ENCODE results near the gene CD47.

Gene CD47

DNA sequence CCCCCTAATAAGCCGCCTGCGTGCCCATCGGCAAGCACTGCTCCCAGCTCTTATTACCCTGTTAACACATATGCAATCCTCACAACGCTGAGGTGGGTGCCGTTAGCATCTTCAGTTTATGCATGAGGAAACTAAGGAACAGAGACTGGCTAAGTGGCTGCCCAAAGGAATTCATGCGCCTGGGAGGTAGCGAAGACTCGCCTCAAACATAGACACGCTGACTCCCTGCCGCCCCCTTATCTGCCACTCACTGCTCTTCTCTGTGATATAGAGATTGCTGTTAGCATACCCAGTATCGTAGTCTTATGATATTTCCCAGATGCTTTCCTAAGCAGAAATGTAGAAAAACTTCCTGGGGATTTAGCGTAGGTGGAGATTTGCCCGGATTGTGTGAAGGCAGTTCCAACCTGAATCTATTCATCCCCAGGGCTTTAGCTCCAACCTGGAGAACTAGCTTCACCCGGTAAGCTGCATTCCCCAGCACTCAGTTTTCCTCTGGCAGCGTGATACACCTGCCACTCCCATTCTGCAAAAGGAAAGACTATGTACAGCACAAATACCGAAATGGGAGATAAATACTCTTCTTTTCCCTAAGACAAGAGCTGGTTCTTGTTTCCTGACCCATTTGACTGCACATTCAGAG is 23.7 kb upstream of the CD47 start:
- no peak for DNase-seq

DNA sequence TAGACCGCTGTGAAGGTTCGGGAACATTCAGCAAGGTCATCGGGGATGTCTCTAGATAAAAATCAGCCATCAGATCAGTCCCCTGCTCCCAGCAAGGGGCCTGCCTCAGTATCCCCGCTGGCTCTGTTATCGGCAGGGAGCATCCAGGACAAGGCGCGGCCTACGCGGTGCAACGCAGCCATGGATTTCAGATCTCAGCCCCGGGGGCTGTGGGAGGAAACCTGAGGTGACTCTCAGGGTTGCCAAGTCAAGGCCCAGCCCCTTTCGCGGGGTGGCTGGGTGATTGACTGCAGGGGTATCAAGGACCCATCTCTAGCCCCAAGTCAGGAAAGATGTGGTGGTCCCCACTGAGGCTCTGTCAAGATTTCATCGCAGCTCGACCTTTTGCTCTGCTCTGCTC is 23.1 kb upstream of the CD47 start:
- DNase-seq: no peak

DNA sequence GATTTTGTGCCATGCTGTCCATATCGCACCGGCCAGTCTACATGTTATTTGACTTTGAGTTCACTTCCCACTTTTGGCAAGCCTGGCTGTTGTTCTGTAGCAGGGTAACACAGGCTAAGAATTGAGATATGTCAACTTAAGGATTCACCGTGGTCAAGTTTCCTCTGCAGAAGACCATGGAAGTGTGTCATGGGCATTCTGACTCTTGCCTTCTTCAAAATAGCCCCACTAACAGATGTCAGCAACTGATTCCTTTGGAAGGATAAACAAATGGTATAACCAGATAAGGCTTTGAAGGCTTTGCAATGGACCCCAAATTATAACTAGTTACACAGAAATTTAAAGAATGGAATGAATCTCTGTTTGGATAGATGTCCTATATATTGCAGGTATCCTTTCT is 20.1 kb upstream of the CD47 start:
- no peak for DNase-seq

DNA sequence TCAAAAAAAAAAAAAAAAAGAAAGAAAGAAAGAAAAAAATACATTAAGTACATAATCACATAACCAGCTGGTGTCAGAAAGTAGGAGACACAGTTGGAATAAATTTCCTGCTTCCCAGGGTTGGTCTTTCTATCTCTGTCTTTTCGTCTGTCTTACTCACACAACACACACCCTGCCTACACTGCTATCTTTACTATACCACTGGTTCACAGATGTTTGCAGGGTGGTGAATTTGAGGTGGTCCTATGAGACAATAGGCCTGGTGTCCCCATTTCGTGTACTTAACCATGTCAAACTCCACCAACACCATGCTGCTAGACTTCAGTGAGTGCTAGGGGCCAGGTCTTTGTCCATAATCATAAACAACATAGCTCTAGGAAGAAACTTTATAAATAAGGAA is 17.6 kb upstream of the CD47 start:
- no peak for DNase-seq

DNA sequence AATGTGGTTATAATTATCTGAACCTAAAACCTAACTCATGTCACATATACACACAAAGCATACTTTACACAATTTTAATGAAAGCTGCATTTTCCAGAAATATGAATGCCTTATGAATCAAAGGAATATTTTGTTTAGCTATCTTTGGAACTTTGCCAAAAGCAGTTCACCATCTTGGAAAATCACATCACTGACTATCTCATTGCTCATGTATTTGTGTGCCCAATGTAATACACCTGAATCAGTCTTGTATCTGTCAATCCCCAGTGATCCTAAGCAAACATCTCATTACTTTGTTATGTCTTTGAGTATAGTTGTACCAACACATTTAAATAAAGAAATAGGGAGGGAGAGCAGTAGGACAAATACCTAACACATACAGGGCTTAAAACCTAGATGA is 15.6 kb upstream of the CD47 start:
- DNase-seq: no peak

DNA sequence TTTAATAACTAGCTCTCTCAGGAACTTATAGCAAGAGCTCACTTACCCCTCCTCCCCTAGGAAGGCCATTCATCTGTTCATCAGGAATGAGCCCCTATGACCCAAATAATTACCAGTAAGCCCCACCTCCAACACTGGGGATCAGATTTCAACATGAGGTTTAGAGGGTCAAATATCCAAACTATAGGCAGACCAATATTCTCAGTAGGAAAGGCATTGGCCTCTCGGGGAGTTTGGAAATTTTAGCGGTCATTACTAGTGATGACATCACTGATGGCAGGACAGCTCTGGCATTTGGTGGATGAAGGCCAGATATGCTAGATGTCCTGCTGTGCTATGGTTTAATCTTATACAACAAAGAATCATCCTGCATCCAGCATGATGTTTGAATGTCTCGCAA is 15.2 kb upstream of the CD47 start:
- no peak for DNase-seq

DNA sequence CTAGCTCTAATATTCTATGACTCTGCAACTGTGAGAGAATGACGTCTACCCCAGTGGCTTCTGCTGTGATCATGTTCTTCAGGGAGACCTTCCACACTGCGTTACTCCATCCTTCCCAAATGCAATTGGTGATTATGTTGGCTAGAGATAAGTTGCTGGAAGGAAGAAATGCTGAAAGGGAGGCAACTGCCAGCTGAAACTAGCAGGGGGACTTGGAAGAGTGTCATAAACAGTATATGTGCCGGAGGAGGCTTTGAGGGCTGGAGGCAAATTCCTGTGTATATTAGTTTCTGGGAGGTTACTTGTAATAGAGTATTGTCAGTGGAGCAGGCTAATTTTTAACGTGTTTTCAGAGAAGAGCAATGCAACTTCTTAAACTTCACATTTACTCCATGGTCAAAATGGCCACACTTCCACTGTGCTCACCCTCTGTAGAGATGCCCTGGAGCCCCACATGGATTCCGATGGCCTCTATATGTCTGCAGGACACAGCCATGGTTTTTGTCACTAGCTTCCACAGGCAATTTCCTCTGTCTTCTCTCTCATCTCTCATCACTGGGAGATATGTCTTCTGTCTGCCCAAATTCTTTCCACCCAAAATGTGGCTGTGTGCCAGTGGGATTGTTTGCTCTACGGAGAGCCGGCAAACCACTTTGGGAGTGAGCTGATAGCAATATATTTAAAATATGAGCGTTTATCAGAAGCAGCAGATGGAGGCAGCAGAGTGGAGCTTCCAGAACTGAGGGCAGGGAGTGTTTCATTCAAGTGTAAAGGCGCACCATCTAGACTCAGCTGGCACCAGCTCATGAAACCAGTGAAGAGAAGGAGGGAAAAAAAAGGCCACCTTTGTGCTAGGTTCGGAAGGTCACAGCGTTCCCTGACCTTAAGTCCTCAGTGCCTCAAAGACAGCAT is 13.3 kb upstream of the CD47 start:
- no peak for DNase-seq

DNA sequence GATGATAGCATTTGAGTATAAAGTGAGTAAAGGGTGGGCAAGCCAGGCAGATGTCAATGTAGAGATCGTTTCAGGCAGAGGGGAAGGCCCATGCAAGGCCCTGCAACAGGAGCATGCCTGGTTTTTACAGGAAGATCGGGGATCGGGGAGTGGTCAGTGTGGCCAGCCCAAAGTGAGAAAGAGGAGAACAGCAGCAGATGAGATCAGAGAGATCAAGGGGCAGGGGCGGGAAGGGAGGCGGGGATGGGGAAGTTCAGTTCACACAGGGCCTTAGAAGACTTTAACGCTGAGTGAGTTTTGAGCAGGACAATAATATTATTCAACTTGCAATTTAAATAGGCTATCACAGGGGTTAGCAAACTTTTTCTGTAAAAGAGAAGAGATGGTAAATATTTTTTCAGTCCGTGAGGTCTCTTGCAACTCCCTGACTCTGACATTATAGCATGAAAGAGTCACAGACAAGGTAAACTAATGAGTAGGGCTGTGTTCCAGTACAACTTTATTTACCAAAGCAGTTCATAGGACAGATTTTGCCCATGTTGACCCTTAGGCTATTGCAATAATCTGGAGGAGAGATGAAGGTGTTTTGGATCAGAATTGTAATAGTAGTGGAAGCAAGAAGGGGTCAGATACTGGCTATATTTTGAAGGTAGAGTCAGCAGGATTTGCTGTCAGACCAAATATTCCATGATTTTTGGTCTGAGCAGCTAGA is 12.4 kb upstream of the CD47 start:
- peak; percentile 40 to 50 for DNase-seq

DNA sequence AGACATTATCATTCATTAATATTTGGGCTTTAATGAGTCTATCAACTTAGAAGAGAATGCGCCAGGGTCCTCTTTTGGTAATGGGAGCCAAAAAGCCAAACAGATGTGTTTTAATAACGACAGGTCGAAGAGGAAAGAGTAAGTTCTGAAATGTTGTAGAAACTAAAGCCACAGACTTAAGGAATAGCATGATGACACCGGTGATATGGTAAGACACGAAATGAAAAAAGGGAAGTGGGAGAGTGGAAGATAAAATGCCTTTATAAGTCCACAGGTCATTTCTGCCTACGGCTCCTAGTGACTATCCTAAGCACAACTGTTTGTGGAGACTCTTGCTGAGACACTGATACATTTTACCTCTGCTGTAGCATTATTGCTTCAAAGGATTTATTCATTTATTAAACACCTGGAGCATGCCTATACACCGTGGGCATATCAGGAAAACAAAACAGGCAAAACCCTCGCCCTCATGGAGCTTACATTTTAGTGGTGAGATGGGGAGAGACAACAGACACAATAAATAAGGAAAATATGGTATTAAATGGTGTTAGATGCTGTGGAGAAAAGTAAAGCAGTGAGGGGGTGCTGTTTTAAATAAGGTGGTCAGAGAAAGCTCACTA is 11.7 kb upstream of the CD47 start:
- DNase-seq: peak; percentile 99

DNA sequence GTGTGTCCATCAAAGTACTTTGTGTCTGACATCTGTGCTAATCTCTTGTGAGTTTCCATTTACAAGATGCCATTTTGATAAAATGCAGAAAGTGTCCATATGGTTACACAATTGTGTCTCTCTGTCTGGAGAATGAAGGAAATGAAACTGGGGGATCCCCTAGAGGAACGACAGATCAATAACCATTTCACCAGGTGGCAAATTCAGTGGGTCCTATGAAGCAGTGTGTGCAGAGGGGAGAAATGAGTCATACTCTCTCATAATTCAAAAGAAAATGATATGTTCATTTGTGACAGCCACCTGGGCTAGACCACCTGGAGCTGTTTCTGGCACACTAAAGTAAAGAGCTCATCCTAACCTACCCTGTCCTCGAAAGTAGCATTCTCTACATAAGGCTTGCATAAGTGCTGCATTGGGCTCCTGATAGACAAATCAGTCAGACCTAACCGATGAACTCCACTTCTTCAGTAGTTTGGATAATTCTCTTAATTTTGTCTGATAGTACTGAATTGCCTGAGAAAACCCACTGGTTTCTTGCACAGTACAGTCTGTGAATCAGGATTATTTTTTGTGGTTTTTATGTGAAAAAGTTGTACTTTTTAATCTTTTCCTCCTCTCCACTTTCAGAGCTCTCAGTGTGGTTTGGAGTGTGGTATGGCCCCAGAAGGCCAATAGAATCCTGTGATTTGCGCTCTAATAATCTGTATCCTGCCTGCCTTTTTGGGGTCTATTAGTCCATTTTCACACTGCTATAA is 10.3 kb upstream of the CD47 start:
- DNase-seq: peak in 1 of 2 experiments; percentile 24

DNA sequence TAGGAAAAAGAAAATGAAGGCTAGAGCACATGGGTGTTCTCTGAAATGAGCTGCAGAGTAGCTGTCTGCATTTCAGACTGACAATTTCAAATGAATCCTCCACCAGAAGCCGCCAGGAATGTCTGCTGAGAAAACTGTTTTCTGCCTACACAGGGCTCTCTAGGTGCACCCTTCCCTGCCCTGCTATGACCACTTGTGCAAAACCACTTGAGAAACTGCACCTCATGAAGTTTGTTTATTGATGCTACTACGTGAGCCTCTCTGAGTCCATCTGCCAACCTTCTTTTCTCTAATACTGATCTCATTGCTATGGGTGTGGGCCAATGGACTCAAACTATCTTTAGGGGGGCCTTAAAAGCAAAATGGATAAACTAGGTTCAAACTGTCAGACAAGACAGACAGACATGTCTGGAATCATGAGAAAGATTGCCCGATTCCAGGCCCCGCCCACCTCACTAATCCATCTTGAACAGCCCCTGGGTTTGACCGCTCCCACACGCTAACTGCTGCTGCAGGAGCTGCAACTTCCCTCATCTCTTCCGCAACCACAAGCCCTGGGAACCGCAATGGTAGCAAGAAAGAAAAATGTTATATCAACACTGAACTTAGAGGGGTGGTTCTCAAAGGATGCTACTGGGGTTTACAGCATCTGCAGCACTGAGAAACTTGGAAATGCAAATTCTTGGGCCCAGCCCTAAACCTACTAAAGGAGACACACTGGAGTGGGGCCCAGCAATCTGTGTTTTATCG is 9.0 kb upstream of the CD47 start:
- DNase-seq: peak; percentile 99

DNA sequence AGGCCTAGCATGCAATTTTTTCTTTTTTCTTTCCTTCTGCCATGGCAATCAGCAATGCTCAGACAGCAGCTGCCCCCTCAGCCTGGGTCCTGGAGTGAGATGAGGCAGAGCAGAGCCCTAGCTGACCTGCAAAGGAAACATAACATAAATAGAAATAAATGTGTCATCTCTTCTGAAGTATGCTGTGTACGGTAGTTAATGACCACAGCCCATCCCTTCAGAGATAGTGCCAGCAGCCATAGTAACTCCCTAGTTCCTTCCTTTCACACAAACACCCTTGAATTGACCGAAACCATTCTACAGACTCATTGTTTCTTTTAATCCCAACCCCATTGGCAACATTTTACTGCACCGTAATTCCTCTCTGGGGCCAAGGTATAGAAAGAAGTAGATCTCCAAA is 8.4 kb upstream of the CD47 start:
- peak; percentile 51 to 60 for DNase-seq

DNA sequence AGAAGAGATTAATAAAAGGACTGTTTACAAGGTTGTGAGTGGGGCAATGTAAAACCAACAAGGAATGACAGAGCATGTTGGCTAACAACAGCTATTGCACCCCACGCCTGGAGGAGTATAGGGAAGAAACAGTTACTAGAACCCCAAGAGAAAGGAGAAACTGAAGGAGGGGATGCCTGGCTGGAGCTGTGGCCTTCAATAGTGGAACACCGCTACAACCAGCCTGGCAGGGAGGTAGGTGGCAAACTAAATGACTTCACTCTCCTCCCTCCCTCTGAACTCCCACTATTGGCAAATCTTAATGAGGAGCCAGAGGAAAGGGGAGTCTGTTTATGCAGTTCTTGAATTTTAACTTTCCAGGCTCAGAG is 7.2 kb upstream of the CD47 start:
- DNase-seq: peak; percentile 34 to 48

DNA sequence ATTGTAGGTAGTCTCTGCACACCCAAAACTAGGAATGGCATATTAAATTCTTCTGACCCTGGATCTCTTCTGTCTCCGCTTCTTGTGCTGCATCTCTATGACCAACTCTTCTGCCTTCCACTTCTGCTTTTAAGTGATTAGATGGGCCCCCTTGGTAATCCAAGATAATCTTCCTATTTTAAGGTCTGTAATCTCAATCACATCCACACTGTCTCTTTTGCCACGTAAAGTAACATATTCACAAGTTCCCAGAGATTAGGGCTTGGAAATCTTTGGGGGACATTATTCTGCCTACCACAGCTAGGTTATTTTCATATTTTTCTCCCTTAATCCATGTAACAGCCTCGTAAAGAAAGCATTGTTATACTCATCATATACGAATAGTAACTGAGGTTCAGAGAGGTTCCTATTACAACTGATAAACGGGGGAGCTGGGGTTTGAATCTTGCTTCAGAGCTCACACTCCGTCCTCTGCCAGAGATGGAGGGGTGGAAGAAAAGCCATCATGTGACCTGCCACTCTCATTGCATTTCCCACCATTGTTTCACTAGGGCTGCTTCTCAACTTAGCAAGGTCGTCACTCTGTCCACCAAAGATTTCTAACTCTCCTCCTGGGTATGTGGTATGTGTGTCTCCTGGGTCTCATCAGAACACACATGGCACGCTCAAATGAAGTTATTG is 6.6 kb upstream of the CD47 start:
- DNase-seq: no peak

DNA sequence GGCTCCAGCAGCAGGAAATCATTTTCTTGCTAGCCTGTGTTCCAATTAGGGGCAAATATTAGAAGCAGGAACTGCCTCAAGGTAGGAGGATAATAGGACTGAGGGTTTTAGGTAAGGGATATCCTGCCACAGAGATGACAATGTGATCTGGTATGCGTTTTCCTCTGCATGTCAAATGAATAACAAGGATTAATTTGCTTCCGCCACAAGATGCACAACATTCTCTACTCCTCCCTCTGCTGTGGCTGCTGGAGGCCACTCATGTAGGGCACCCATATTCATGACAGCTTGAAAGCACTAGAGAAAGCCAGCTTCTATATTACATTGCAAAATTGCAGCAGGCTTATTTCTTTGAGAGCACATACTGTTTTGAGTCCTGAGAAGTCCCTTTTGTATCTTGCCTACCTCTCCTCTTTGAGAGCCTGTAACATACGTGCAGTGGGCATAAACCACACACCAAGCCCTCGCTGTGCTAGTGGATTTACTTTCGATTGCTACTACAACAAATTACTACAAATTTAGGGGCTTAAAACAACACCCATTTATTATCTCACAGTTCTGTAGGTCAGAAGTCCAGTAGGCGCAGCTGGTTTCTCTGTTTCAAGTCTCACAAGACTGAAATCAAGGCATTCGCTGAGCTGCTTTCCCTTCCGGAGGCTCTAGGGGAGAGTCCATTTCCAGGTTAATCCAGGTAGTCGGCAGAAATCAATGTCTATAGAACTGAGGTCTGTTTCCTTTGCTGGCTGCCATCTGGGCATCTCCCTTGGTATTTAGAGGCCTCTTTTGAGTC is 5.9 kb upstream of the CD47 start:
- no peak for DNase-seq

DNA sequence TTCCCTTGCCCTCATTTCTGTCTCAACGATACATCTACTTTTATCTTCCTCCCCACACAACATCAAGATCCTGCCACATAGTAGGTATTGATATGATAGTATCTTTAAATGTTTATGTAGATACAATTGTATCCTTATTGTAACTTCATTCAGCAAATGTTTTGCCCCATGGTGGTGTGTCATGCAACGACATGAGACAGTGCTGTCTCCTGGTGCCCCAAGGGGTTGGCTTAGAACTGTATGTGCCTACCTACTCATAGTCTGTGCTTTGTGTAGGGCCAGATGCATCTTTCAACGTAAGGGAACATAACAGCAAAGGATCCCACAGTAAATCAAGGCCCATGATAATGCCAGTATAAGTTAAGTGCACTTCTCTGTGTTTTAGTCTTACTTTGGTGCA is 2.8 kb upstream of the CD47 start:
- no peak for DNase-seq

DNA sequence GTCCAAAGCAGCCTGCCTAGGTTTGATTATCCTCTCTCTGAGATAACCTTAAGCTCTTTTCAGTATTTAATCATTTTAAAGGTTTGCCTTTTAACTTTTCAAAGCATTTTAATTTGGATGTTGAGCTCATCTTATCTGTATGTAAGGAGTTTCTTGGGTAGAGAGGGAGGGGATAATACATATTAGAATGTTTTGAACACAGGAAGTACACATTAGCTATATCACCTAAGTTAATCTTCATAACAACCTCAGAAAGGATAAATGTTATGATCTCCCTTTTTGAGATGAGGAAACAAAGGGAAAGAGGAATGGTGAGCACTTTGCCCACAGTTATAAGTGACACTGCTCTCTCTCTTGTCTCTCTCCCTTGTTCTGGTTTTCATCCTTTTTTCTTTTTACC is 2.2 kb upstream of the CD47 start:
- no peak for DNase-seq

DNA sequence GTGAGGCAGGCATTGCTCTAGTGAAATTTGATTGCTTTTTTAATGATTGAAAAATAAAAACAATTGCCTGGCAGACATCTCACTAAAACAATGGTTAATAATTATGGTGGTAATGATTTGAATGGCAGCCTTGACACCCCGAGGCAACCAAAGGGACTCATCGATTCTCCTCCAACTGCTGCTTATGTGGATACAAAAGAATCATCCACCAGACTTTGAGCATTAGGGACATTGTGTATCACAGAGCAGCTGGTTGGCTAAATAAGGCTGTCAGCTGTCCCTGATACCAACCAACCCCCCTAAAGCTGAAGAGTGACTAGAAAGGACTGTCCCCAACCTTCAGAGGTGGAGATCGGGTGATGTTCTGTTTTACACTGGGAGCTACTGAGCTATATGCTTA is 1.7 kb upstream of the CD47 start:
- no peak for DNase-seq

DNA sequence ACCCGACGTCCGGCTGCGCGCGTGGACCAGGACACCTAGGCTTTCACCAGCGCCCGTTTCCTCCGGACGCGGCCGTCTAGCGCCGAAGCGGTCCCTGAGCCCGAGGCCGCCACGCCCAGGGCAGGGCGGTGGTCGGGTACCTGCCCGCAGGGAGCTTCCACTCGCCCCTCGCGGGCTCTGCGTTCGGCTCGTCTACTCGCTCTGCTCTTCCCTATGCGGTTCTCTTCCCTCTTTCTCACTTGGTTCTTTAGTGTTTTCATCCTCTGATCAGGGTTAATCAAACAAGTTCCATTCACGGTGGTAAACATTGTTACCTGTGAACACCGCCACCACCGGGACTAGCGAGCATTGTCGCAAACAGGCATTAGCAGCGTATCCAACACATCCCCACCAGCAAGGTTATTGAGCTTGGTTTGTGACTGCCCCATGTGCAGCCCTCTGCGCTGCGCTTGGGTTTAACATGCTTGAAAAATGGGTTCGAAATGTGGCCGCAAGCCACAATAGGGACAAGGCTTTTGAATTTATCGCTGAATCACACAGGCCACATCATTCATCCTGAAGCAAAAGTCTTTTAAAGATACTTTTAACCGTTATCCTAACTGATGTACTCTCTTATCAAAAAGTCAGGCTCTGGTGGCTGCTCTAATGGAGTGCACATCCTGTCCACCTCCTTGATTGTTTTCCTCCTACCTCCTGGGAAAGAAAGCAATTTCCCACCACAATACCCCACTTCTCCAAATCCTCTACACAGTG is 843 bp upstream of the CD47 start:
- no peak for DNase-seq

Measured in AML-193 (cell line).